Activated CD4-positive, alpha-beta T cell treated with anti-CD3 and anti-CD28 coated beads, Interleukin-2, Interleukin-6, amounts not matched to agents 100 ng/mL and 50 ng/mL, durations not matched to agents 16 hours and 8 hours (primary cell): ENCODE data around the gene RPRML.
"Not testable (repeated sequence)": the region's sequence is repeated elsewhere in the genome, so short reads cannot be mapped to it uniquely, and the experiment has no call there.

ENCODE experiments used
- DNase-seq: peaks from one replicate; pipeline ENCODE4 v3.0.0-alpha.2; 2020

RPRML gene

DNA sequence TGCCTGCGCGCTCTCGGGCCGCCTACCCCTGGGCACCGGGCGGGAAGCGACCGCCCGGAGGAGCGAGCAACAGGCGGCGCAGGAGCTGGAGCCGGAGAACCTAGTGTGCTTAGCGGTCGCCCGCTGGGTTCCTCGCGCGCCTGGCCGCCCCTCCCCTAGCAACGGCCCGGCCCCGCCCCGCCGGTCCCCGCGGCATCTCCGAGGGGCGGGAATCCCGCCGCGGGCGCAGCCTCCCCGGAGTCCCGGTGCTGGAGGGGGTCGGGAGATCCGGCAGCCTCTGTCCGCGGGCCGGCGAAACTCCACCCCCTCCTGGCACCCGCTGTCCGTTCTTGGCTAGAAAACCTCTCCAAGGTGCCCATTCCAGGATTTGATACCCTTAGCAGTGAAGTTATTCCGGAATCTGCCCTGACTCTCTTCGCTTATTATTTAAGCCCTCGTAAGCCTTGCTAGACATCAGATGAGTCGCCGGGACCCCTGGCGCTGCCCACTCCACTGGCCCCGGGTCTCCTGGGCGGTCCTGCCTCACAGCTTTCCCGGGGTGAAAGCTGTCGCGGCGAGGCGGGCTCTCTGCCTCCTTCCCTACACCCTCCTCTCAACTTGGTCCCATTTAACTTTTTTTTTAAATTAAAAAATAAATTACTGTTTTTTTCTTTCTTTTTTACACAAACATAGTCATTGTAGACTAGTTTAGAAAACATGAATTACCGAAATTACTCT lies at the start of gene RPRML:
Gene RPRML (minus strand): TSS at position 107 of the 717 bp plus-strand sequence. CDS start 246 bp downstream, outside the sequence.
- peak; percentile 39 for DNase-seq

GRCh38 chr17:47016966-47017365 lies 37.9 kb upstream of the RPRML start:
- not testable (repeated sequence) for DNase-seq

DNA sequence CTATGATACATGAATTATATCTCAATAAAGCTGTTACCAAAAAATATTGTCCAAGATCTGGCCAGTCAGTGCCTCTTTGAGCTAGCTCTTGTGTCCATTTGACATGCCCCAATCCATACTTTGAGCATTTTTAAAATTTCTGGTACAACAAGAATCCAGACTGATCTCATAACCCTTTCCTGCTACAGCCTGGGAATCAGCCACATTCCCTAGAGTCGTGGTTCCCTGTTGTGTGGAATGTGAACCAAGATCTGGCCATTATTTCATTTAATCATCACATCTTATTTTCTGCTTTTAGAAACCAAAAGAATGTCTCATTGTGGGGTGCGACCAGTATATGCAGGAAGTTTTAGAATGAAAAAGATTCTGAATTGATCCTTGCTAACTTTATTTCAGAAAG lies 34.3 kb upstream of the RPRML start:
- no peak for DNase-seq

- DNase-seq, result no peak
Measured at GRCh38 chr17:47012457-47012856, 33.4 kb upstream of the RPRML start.

DNA sequence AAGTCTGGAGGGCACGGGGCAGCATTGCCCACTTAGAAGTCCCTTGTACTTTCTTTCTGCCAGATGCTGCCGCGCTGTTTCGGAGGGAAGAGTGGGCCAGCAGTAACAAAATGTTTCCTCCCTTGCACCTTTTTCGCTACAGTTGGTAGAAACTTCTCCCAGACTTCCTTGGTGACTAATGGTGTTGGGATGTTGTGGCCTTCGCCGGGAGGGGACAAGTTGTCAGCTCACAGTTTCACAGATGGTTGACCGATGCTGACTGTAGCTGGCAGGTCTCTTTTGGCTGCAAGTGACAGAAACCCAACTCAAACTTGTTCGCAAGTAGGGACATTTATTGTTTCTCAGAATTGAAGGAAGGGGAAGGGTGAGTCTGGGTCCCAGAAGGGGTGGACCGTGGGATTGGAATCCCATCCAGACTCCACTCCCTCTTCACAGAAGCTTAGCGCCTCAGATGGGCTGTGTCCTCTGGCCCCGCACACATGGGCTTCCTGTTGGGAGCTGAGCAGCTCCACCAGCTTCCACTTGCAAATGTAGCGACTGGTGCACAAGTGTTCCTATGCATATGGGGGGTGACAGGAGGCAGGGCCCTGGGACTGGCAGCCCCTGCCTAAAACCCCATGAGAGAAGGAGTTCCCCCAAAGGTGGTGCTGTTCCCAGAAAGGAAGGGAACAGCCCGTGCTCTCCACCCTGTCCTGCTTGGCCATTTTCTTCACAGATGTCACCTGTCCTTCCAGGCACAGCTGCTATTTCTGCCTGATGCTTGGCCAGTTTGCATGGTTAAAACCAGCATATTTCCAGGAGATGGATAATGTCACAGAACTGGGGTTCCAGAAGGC lies 30.9 kb upstream of the RPRML start:
- no peak for DNase-seq

DNA sequence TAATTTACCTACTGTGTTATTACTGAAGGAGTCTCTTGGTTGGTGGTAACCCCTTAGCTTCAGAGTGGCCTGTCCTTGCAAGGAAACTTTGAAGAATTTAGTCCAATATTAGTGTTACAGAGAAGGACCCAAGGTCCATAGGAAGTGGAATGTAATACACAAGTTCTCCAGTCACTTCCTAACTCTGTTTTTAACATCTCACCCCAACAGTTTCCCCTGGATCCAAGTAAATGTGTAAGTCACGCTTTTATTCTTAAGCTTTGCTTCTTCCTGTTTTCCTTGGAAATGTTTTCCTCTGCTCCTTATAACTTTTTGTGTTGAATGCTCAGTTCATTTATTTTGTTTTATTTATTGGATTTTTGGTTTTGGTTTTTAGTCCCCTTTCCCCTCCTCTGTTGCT lies 25.9 kb upstream of the RPRML start:
- DNase-seq, result no peak

- not testable (repeated sequence) for DNase-seq
Measured at GRCh38 chr17:47003864-47004263, 24.8 kb upstream of the RPRML start.

GRCh38 chr17:46995841-46996571 lies 17.0 kb upstream of the RPRML start:
- no peak for DNase-seq

GRCh38 chr17:46994993-46995392 lies 15.9 kb upstream of the RPRML start:
- DNase-seq, result no peak

DNA sequence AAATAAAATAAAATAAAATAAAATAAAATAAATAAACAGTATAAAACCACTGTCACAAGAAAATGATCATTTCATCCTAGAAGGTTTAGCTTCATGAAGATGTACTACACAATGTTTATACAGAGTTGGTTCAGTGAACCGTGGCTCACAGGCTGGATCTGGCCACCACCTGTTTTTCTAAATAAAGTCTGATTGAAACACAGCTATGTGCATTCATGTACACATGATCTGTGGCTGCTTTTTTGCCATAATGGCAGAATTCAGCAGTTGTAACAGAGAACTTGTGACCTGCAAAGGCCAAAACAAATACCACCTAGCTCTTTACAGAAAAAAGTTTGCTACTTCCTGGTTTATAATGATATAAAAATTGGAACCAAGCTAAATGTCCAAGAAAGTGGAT lies 12.6 kb upstream of the RPRML start:
- DNase-seq, result no peak

DNA sequence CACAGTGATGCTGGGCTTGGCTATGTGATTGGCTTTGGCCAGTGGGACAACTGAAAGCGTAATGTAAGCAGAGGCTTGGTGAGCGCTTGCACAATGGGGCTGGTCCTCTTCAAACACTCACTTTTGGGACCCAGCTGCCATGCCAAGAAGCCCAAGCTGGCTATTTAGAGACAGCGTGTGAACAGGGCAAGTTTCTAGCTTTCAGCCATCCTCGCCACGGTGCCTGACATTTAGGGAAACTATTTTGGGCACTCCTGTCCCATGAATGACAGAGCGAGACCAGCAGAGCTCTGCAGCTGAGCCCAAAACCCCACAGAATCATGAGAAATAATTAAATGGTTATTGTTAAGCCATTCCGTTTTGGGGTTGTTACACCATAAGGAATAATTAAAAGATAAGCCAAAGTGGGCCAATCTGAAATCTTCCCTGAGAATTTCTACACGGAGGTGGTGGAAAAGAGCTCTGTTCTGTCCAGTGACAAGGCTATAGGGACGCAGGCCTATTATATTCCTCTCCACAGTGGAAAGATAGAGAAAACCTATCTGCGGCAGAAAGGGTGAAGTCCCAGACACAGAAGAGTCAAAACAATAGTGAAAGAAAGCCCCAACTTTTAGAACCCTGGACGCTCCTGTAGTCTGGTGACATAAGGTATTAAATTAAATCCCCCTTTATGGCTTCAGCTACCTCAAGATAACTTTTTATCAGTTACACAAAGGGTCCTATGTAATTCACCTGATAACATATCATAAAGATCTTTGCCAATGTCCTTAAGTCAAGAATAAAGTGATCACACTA lies 10.8 kb upstream of the RPRML start:
- no peak for DNase-seq

- DNase-seq, result not testable (repeated sequence)
Measured at GRCh38 chr17:46987927-46988326, 8.9 kb upstream of the RPRML start.

GRCh38 chr17:46986366-46986765 lies 7.3 kb upstream of the RPRML start:
- DNase-seq, result no peak

DNA sequence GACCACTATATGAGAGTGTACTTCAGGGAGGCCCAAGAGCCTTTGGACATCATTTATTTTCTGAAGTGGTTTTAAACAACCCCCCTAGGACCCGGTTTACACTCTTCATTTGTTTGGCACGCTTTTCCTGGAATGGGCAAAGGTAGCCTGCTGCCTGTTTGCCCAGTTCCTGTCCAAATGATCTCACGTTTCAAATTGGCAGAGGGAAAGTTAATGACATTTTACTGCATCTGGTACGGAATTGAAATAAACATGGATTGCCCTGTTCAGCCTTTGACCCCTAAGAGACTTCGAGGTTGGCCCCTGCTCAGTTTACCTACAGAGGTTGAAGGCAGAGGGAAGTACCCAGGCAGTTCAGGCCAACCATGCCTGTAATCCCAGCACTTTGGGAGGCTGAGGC lies 5.8 kb upstream of the RPRML start:
- no peak for DNase-seq

GRCh38 chr17:46984341-46984740 lies 5.3 kb upstream of the RPRML start:
- no peak for DNase-seq

- DNase-seq, result no peak
Measured at GRCh38 chr17:46983782-46984181, 4.7 kb upstream of the RPRML start.

GRCh38 chr17:46982577-46982976 lies 3.5 kb upstream of the RPRML start:
- no peak for DNase-seq

- no peak for DNase-seq
Measured at GRCh38 chr17:46978489-46979146, 435 bp downstream of the RPRML start.

DNA sequence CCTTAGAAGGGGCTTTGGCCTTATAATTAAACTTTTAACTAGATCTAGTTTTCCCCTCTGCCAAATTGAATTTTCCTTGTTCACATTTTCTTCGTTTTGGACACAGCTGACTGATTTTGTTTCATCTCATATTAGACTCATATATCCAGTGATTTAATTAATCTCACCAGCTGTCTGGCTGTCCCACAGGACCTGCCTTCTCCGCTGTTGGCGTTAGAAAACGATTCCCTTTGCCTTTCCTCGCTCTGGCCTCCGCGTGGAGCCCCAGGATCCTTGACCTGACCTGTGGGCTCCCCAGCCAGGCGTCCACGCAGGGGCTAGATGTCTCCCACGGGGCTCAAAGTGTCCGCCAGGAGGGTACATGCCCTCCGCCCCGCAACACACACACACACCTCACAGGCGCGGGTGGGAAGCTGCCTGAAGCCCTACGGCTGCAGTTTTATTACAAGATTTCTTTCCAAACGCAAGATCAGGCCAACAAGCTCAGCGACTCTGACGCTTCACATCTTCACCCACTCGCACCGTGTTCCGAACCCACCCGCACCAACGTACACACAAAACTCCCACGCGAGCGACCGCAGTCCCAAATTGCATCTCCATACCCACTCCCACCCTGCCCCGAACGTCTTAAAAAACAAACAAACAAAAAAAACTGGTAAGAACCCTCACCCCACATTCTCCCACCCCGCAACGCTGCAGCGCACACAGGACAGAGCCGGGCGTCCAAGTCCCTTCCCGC lies 1.1 kb downstream of the RPRML start:
- no peak for DNase-seq

- DNase-seq, result no peak
Measured at GRCh38 chr17:46977348-46977747, 1.7 kb downstream of the RPRML start.

GRCh38 chr17:46976626-46977270 lies 2.3 kb downstream of the RPRML start:
- DNase-seq, result no peak
